ENCODE results near the gene RGCC.
"Not testable (repeated sequence)": the region's sequence is repeated elsewhere in the genome, so short reads cannot be mapped to it uniquely, and the experiment has no call there.

The RGCC gene

DNA sequence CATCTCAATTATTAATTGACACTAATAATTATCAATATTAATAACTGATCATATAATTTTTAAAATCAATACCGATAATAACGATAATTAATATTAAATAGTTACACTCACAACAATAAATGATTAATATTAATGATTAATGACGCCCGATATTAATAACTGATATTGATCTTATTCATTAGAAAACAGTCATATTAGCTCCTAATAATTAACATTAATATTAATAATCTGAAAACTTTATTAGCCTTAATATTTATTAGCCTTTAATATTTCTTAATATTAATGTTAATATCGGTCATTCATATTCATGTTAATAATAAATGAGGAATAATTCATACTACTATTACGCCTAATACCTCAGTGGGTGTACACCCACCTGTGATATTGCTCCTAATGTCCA lies 32.7 kb upstream of the RGCC start:
- not testable (repeated sequence) for DNase-seq; H3K4me1 Mint-ChIP-seq (ENCODE audit: low read depth); H3K27ac Mint-ChIP-seq; H3K36me3 Mint-ChIP-seq (ENCODE audit: low read depth); H3K4me3 Mint-ChIP-seq; H3K27me3 Mint-ChIP-seq; H3K9me3 Mint-ChIP-seq

DNA sequence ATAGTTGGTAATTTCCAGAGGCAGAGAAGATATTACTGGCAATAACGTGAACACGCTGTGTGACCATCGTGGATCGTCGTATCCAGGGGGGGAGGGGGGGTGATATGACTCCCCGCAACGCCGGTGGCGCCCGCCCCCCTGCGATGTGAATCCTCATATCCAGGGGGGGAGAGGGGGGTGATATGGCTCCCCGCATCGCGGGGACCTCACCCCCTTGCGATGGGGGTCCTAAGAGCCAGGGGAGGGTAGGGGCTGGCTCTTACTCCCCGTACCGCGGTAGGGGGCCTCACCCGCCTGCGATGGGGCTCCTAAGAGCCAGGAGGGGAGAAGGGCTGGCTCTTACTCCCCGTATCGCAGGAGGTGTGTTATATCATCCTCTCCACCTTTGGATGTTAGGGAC lies 31.3 kb upstream of the RGCC start:
- Mint-ChIP-seq H3K4me1 (ENCODE audit: low read depth) (peaks cover 6% of the 10 kb centered on the region), H3K9me3 (no peaks in the 10 kb centered on the region), H3K27me3 (peaks cover 5% of the 10 kb centered on the region), H3K27ac (no peak overlapping the region), H3K36me3 (ENCODE audit: low read depth) (no peaks in the 10 kb centered on the region), H3K4me3 (no peak overlapping the region)
- no peak for DNase-seq

DNA sequence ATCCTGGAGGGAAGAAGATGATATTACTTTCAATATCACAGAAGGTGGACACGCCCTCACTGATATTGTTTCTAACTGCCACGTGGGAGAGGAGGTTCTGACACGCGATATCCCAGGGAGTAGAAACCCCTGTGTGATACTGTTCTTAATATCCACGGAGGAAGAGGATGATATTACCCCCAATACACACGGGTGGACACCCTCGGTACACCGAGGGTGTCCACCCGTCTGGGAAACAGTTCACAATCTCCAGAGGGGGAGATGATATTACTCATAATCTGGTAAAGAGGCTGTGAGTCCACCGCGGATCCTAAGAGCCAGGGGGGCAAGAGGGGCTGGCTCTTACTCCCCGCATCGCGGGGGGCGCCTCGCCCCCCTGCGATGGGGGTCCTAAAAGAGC lies 29.7 kb upstream of the RGCC start:
- no peak for DNase-seq
- Mint-ChIP-seq H3K36me3 (ENCODE audit: low read depth) (no peaks in the 10 kb centered on the region), H3K4me1 (ENCODE audit: low read depth) (peaks cover 6% of the 10 kb centered on the region), H3K27me3 (peaks cover 5% of the 10 kb centered on the region), H3K27ac (no peak overlapping the region), H3K9me3 (no peaks in the 10 kb centered on the region), H3K4me3 (peak overlapping the region; percentile 71)

DNA sequence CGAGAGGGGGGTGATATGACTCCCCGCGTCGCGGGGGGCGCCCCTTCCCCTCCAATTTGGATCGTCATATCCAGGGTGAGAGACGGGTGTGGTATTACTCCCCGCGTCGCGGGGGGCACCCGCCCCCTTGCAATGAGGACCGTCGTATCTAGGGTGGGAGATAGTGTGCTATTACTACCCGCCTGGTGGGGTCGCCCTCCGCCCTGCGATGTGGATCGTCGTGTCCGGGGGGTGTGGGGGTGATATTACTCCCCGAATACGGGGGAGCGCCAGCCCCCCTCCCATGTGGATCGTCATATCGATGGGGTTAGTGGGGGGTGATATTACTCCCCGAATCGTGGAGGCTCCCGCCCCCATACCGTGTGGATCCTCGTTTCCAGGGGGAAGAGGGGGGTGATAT lies 29.2 kb upstream of the RGCC start:
- H3K27ac Mint-ChIP-seq, result no peak overlapping the region
- H3K9me3 Mint-ChIP-seq, result no peaks in the 10 kb centered on the region
- no peaks in the 10 kb centered on the region for H3K36me3 Mint-ChIP-seq (ENCODE audit: low read depth)
- H3K4me1 Mint-ChIP-seq (ENCODE audit: low read depth), result peaks cover 6% of the 10 kb centered on the region
- H3K4me3 Mint-ChIP-seq, result peak overlapping the region; percentile 71
- peak; percentile 63 for DNase-seq
- H3K27me3 Mint-ChIP-seq, result peaks cover 5% of the 10 kb centered on the region

DNA sequence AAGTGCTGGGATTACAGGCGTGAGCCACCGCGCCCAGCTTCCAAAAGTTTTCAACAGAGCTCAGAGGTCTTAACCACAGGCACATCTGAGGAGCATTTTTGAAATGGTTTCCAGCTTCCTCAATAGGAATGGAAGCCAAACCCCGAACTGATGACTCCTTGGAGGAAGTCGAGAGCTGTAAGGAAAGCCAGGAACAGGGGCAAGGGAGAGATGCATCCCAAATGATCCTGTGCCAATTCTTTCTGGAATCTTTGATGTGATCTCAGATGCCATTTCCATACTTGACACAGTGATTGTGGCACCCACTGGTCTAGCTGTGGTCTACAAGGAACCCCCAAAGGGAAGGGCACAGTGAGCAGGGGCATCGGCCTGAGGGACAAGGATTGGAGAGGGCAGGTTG lies 23.3 kb upstream of the RGCC start:
- not testable (repeated sequence) for H3K9me3 Mint-ChIP-seq; H3K27ac Mint-ChIP-seq; H3K4me3 Mint-ChIP-seq; DNase-seq; H3K36me3 Mint-ChIP-seq (ENCODE audit: low read depth); H3K27me3 Mint-ChIP-seq; H3K4me1 Mint-ChIP-seq (ENCODE audit: low read depth)

DNA sequence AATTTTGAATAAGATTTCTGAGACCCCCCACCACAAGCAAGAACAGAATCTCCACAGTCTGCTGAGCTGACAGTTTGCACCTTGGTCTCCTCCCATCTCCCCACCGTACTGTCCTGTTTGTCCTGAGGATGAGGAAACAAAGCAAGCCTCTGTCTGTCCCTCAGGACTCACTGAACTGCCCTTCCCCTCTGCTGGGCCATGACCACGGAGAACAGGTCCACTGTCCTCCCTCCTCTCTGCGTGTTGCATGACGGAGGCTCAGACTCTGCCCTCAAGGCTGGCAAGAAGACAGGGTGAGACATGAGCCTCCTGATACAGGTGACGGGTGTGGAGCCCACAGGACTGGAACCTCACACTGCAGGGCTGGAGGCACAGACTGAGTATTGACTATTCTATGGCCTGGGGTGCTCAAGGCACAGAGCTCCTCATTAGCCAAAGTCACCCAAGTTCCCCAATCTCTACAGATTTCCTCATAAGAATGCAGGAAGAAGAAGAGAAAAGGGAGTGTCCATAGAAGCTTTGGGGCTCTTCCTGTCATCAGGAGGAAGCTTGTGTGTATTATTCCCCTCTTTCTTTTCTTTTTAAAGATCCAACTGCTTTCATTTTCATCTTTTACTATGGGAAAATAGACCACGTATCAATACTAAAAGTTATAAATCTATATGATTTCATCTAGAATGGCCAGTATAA lies 22.4 kb upstream of the RGCC start:
- Mint-ChIP-seq H3K27me3 (no peaks in the 10 kb centered on the region), H3K4me1 (ENCODE audit: low read depth) (peaks cover 3% of the 10 kb centered on the region), H3K36me3 (ENCODE audit: low read depth) (no peaks in the 10 kb centered on the region), H3K4me3 (no peak overlapping the region), H3K27ac (no peak overlapping the region), H3K9me3 (no peaks in the 10 kb centered on the region)
- DNase-seq, result no peak

DNA sequence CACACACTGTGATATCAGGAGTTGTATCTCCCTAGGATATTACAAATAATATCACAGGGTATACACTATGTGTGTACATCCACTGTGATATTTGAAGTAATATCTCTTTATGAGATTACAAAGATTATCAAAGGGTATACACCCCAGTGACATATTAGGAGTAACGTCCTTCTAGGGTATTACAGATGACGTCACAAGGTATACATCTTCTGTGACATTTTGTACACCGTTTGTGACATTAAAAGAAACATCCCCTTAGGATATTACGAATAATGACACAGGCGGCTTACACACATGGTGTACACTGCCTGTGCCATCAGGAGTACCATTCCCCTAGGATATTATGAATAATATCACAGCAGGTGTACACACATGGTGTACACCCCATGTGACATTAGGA lies 13.4 kb upstream of the RGCC start:
- H3K36me3 Mint-ChIP-seq (ENCODE audit: low read depth), result no peaks in the 10 kb centered on the region
- H3K4me3 Mint-ChIP-seq, result no peak overlapping the region
- H3K27ac Mint-ChIP-seq, result no peak overlapping the region
- H3K4me1 Mint-ChIP-seq (ENCODE audit: low read depth), result peaks cover 3% of the 10 kb centered on the region
- H3K27me3 Mint-ChIP-seq, result no peaks in the 10 kb centered on the region
- DNase-seq, result no peak
- H3K9me3 Mint-ChIP-seq, result no peaks in the 10 kb centered on the region

DNA sequence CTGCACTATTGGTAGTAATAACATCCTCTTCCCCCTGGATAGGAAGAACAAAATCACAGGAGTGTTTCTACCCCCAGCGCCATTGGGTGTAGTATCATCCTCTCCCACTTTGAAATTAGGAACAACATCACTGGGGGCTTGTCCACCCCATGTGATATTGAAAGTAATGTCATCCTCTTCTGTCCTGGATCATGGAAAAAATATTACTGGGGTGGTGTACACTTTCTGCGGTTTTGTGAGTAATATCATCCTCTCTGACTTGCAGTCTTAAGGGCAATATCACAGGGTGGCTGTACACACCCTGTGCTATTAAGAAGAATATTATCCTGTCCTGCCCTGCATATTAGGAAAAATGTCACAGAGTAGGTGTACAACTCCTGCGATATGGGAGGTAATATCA lies 4.9 kb upstream of the RGCC start:
- Mint-ChIP-seq H3K36me3 (ENCODE audit: low read depth) (no peaks in the 10 kb centered on the region), H3K27ac (no peak overlapping the region), H3K4me1 (ENCODE audit: low read depth) (peaks cover 18% of the 10 kb centered on the region), H3K4me3 (no peak overlapping the region), H3K27me3 (peaks cover 18% of the 10 kb centered on the region), H3K9me3 (peaks cover 9% of the 10 kb centered on the region)
- DNase-seq, result no peak

DNA sequence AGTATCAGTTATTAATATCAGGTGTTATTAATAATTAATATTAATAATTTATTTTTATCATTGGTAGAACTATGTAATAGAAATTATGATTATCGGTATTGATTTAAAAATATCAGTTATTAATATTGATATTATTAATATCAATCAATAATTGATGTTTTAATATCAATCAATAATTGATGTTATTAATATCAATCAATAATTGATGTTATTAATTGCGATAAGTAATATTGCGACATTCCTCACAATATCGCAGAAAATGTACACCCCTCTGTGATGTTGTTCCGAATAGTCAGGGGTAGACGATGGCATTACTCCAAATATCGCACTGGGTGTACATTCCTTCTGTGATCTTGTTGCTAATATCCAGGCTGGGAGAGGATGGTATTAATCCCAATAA lies 3.7 kb upstream of the RGCC start:
- Mint-ChIP-seq H3K36me3 (ENCODE audit: low read depth) (no peaks in the 10 kb centered on the region), H3K4me3 (no peak overlapping the region), H3K27ac (no peak overlapping the region), H3K4me1 (ENCODE audit: low read depth) (peaks cover 18% of the 10 kb centered on the region), H3K9me3 (peaks cover 9% of the 10 kb centered on the region), H3K27me3 (peaks cover 18% of the 10 kb centered on the region)
- no peak for DNase-seq

DNA sequence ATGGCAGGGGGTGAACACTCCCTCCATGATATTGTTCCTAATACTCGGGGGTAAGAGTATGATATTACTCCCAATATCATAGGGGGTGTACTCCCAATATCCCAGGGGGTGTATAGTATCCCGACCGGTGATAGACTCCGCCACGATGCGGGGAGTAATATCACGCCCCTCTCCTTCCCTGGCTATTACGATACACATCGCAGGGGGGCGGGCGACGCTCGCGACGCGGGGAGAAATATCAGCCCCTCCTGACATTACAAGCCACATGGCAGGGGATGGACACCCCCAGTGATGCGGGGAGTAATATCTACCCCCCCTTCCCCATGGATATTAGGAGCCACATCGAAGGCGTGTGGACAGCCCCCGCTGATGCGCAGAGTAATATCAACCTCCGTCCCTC lies 3.2 kb upstream of the RGCC start:
- Mint-ChIP-seq H3K4me1 (ENCODE audit: low read depth) (peaks cover 22% of the 10 kb centered on the region), H3K27ac (no peak overlapping the region), H3K27me3 (peaks cover 18% of the 10 kb centered on the region), H3K4me3 (no peak overlapping the region), H3K36me3 (ENCODE audit: low read depth) (peaks cover 4% of the 10 kb centered on the region), H3K9me3 (peaks cover 9% of the 10 kb centered on the region)
- no peak for DNase-seq

DNA sequence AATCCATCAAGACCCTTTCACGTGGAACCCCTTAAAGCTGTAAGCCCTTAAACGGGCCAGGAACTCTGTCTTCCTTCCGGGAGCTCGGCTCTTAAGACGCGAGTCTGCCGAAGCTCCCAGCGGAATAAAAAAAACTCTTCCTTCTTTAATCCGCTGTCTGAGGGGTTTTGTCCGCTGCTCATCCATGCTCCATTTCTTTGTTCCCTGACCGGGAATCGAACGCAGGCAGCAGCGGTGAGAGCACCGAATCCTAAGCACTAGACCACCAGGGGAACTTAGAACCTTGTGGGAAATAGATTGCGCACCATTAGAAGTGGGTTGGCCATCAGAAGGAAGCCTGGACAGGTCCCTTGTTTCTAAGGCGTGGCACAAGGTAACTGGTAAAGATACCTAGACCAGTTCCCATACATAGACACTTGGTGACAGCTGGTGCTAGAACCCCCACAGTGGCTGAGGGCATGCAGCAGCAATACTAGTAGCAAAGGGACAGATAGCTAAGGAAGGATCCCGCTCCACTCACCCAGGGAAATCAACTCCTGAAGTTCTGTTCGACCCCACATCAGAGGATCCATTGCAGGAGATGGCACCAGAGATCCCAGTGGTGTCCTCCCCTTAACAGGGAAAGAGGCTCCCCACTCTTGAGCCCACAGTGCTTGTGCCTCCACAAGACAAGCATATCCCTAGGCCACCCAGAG lies 1.5 kb upstream of the RGCC start:
- Mint-ChIP-seq H3K27me3 (peaks cover 18% of the 10 kb centered on the region), H3K27ac (peak overlapping the region; percentile 76), H3K9me3 (peaks cover 9% of the 10 kb centered on the region), H3K36me3 (ENCODE audit: low read depth) (peaks cover 21% of the 10 kb centered on the region), H3K4me3 (peak overlapping the region; percentile 79), H3K4me1 (ENCODE audit: low read depth) (peaks cover 39% of the 10 kb centered on the region)
- DNase-seq, result no peak

DNA sequence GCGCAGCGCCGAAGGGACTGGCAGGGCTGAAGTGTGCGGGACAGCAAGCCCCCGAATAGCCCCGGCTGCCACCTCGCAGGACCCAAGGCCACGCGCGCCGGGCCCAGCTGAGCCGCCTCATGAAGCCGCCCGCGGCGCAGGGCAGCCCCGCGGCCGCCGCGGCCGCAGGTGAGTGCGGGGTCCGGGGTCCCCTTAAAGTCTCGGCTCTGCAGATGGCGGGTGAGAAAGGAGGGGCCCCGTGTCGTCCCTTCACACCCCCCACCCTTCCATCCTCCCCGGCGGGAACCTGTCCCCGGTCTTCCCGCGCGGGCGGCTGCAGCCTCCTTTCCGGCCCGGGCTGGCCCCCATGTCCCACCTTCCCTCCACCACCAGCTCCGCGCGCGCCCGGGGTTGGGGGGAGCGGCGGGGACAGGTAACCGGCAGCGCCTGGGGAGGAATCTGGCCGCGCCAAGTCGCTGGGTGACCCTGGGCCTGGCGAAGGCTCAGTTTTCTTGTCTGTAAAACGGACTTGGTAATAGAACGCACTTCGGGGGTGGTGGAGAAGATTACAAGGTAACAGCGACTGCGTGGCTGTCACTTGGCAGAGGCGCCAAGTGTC lies 338 bp downstream of the RGCC start:
- H3K4me1 Mint-ChIP-seq (ENCODE audit: low read depth), result peaks cover 51% of the 10 kb centered on the region
- DNase-seq, result peak; percentile 72
- peaks cover 38% of the 10 kb centered on the region for H3K36me3 Mint-ChIP-seq (ENCODE audit: low read depth)
- peaks cover 18% of the 10 kb centered on the region for H3K27me3 Mint-ChIP-seq
- H3K9me3 Mint-ChIP-seq, result no peaks in the 10 kb centered on the region
- peak overlapping the region; percentile 95 for H3K27ac Mint-ChIP-seq
- peak overlapping the region; percentile 79 for H3K4me3 Mint-ChIP-seq

DNA sequence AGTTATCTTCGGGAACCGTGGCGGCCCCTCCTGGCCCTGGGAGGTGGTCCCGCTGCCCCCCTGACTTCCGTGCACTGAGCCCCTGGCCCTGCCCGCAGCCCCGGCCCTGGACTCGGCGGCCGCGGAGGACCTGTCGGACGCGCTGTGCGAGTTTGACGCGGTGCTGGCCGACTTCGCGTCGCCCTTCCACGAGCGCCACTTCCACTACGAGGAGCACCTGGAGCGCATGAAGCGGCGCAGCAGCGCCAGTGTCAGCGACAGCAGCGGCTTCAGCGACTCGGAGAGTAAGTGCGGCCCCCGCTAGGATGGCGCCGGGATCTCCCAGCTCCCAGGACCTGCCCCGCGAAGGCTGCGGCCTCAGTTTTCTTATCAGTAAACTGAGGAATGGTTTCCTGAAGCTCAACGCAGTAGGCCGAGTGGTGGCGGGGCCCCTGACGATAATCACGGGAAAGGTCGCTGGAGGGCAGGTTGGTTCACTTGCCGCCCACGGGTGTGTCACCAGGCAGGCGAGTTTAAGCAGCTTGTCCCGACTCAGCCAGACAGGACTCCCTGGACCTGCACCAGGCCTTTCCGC lies 924 bp downstream of the RGCC start:
- H3K27ac Mint-ChIP-seq, result peak overlapping the region; percentile 95
- H3K27me3 Mint-ChIP-seq, result peaks cover 18% of the 10 kb centered on the region

DNA sequence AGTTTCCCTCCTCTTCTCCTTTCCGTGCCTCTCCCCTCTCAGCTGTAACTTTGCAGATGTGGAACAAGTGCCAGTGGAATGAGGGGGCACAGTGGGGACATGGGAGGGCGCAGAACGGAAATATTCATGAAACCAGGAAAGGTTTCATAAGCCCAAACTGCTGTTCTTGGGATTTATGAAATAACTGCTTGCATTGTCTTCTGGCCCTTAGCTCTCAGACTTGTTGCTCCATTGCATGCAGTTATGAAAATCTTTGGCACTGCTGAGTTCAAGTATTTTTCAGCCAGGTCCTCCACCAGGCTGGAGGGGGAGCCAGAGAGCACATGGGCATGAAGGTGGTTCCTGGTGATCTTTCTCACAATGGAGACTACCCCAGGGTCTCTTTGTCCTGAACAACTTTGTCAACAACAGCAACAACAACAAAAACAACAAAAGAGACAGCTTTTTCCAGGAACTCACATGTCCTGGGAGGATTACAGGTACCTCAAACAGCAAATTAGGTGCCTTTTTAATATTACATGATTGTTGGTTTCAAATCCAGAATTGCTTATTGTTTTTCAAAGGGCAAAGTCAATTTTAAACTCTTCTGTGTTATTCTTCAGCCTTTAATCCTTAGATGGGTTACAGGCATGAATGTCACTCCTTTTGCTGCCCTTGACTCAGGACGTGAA lies 1.5 kb downstream of the RGCC start:
- Mint-ChIP-seq H3K36me3 (ENCODE audit: low read depth) (peaks cover 48% of the 10 kb centered on the region), H3K4me1 (ENCODE audit: low read depth) (peaks cover 57% of the 10 kb centered on the region), H3K27ac (peak overlapping the region; percentile 95), H3K27me3 (peaks cover 18% of the 10 kb centered on the region), H3K9me3 (no peaks in the 10 kb centered on the region), H3K4me3 (peak overlapping the region; percentile 79)
- peak; percentile 70 for DNase-seq

More for the DNA sequence above, 924 bp downstream of the RGCC start:
- Mint-ChIP-seq H3K4me3 (peak overlapping the region; percentile 79), H3K4me1 (ENCODE audit: low read depth) (peaks cover 52% of the 10 kb centered on the region), H3K9me3 (no peaks in the 10 kb centered on the region), H3K36me3 (ENCODE audit: low read depth) (peaks cover 44% of the 10 kb centered on the region)
- peak; percentile 74 for DNase-seq

Measured in activated T-cell treated with anti-CD3 and anti-CD28 coated beads, Interleukin-2, amount 50 U/mL, for 24 hours (primary cell).